Measurements from ENCODE around the gene DIO1.
A peak's percentile ranks its signal among the peaks of the same experiment; 100 is the strongest.

Gene DIO1

GRCh38 chr1:53893999-53894636, at the start of gene DIO1:
TSS of gene DIO1 (plus strand) at chr1:53894187. CDS start at chr1:53894211, 24 bp downstream.
- TF ChIP-seq, protein P1, sequence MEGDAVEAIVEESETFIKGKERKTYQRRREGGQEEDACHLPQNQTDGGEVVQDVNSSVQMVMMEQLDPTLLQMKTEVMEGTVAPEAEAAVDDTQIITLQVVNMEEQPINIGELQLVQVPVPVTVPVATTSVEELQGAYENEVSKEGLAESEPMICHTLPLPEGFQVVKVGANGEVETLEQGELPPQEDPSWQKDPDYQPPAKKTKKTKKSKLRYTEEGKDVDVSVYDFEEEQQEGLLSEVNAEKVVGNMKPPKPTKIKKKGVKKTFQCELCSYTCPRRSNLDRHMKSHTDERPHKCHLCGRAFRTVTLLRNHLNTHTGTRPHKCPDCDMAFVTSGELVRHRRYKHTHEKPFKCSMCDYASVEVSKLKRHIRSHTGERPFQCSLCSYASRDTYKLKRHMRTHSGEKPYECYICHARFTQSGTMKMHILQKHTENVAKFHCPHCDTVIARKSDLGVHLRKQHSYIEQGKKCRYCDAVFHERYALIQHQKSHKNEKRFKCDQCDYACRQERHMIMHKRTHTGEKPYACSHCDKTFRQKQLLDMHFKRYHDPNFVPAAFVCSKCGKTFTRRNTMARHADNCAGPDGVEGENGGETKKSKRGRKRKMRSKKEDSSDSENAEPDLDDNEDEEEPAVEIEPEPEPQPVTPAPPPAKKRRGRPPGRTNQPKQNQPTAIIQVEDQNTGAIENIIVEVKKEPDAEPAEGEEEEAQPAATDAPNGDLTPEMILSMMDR (IDR thresholded peaks at IDR 0.05; ENCODE audit: low read depth, low read length, missing control alignments): no peak
- no peak for DNase-seq (ENCODE audit: low read depth)
- H3K4me3 ChIP-seq (ENCODE audit: low read depth, low read length): no peak within 1 kb of the TSS

DNA sequence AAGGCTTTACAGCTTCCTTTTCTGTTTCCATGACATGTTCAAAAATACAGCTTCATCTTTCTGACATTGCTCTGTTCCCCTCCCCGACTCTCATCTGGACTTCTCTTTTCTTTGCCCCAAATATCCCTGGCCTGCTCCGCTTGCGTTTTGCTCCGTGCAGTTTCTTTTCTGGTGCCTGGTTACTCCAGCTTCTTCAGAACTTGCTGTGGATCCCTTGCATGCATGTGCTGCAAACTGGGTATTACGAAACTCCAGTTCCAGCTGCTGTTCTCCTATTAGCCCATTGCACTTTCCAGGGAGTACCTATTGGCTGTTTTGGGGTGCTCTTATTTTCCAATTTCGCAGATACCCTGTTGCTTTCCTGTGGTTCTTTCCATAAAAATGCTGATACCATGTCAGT, 46.0 kb upstream of the DIO1 start:
- no peak overlapping the region for H3K4me3 ChIP-seq (ENCODE audit: low read depth, low read length)
- TF ChIP-seq, protein P1 (IDR thresholded peaks at IDR 0.05; ENCODE audit: low read depth, low read length, missing control alignments): no peak
- no peak for DNase-seq (ENCODE audit: low read depth)

DNA sequence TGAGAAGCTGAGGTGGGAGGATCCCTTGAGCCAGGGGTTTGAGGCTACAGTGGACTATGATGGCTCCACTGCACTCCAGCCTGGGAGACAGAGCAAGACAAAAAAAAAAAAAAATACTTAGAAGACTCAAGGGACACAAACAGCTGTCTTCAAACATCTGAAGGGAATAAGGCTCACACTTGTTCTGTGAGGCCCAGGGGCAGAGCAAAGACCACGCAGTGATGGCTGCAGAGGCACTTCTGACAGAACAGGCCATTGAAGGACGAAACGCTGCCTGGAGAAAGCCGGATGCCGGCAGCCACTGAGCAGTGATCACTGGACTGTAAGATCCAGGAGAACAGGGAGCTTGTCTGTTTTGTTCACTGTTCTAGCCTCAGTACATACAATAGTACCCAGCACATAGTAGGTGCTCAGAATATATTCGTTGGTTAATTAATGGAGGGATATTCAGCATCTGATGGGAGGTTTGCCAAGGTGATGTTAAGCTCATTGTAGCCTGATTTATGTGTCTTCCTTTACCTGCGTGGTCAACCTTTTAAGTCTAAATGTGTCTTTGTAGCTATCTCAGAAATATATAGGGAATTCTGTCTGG, 43.8 kb upstream of the DIO1 start:
- no peak for DNase-seq (ENCODE audit: low read depth)
- H3K4me3 ChIP-seq (ENCODE audit: low read depth, low read length): no peak overlapping the region
- TF ChIP-seq, protein P1 (IDR thresholded peaks at IDR 0.05; ENCODE audit: low read depth, low read length, missing control alignments): no peak

GRCh38 chr1:53851571-53852285, 42.3 kb upstream of the DIO1 start:
- TF ChIP-seq, protein P1 (IDR thresholded peaks at IDR 0.05; ENCODE audit: low read depth, low read length, missing control alignments): no peak
- DNase-seq (ENCODE audit: low read depth): no peak
- no peak overlapping the region for H3K4me3 ChIP-seq (ENCODE audit: low read depth, low read length)

- TF ChIP-seq, protein P1 (IDR thresholded peaks at IDR 0.05; ENCODE audit: low read depth, low read length, missing control alignments): peak; percentile 81
- no peak overlapping the region for H3K4me3 ChIP-seq (ENCODE audit: low read depth, low read length)
- DNase-seq (ENCODE audit: low read depth): no peak
These were observed 33.0 kb upstream of the DIO1 start for GRCh38 chr1:53860967-53861411.

GRCh38 chr1:53862507-53862906, 31.5 kb upstream of the DIO1 start:
- no peak overlapping the region for H3K4me3 ChIP-seq (ENCODE audit: low read depth, low read length)
- DNase-seq (ENCODE audit: low read depth): no peak
- TF ChIP-seq, protein P1 (IDR thresholded peaks at IDR 0.05; ENCODE audit: low read depth, low read length, missing control alignments): no peak

All from GM12864 (cell line).